Measurements from ENCODE around the gene SRBD1.

SRBD1 gene

GRCh38 chr2:45595721-45596435, 15.2 kb downstream of the SRBD1 start:
- no peak for DNase-seq

- DNase-seq = no peak
Measured at GRCh38 chr2:45591073-45591472, 20.0 kb downstream of the SRBD1 start.

- DNase-seq = no peak
Measured at GRCh38 chr2:45588158-45588829, 22.8 kb downstream of the SRBD1 start.

- no peak for DNase-seq
Measured at GRCh38 chr2:45586600-45586999, 24.5 kb downstream of the SRBD1 start.

GRCh38 chr2:45585267-45585861, 25.7 kb downstream of the SRBD1 start:
- no peak for DNase-seq

GRCh38 chr2:45583977-45584376, 27.1 kb downstream of the SRBD1 start:
- no peak for DNase-seq

- no peak for DNase-seq
Measured at GRCh38 chr2:45582522-45582921, 28.5 kb downstream of the SRBD1 start.

- no peak for DNase-seq
Measured at GRCh38 chr2:45578056-45578843, 32.8 kb downstream of the SRBD1 start.

- no peak for DNase-seq
Measured at GRCh38 chr2:45577441-45577840, 33.6 kb downstream of the SRBD1 start.

GRCh38 chr2:45575881-45576280, 35.2 kb downstream of the SRBD1 start:
- no peak for DNase-seq

- DNase-seq = no peak
Measured at GRCh38 chr2:45572979-45573378, 38.1 kb downstream of the SRBD1 start.

- no peak for DNase-seq
Measured at GRCh38 chr2:45571940-45572339, 39.1 kb downstream of the SRBD1 start.

- no peak for DNase-seq
Measured at GRCh38 chr2:45570671-45571334, 40.3 kb downstream of the SRBD1 start.

- DNase-seq = no peak
Measured at GRCh38 chr2:45568935-45569334, 42.1 kb downstream of the SRBD1 start.

- DNase-seq = no peak
Measured at GRCh38 chr2:45567974-45568789, 42.9 kb downstream of the SRBD1 start.

GRCh38 chr2:45567288-45567963, 43.6 kb downstream of the SRBD1 start:
- no peak for DNase-seq

- no peak for DNase-seq
Measured at GRCh38 chr2:45559436-45559835, 51.6 kb downstream of the SRBD1 start.

- DNase-seq = no peak
Measured at GRCh38 chr2:45554742-45555140, 56.3 kb downstream of the SRBD1 start.

- DNase-seq = no peak
Measured at GRCh38 chr2:45554073-45554741, 56.9 kb downstream of the SRBD1 start.

GRCh38 chr2:45551862-45552261, 59.2 kb downstream of the SRBD1 start:
- DNase-seq = no peak

- no peak for DNase-seq
Measured at GRCh38 chr2:45545943-45546342, 65.1 kb downstream of the SRBD1 start.
